GM12878 (cell line): ENCODE data around the gene CRTC2. TPM values are rescaled to one million over a fixed set of nuclear protein-coding genes. Genes with fewer than 3 reads are reported as not detected.

Experiments
- ATAC-seq: fragments of 200-7000 bp; cut with Tn5 transposase; 3 replicates; pipeline ENCODE4 v1.9.1; 2020; ENCODE audit warnings: mild to moderate bottlenecking, moderate library complexity
- BruUV-seq: library from RNA; stranded (reverse); fragments of 400-500 nt; replicated peaks from 2 replicates; lab custom pipeline; 2021; lab: Mats Ljungman, UMichigan
- CTCF ChIA-PET: fragments of 300-600 bp; sonication (Branson Sonifier 250); formaldehyde crosslinking; extraction: SDS; loops from one replicate; lab custom pipeline; 2021; ENCODE audit warnings: inconsistent platforms; lab: Yijun Ruan, JAX
- POLR2A ChIA-PET: fragments of 350-600 bp; formaldehyde crosslinking; extraction: SDS; loops from one replicate; lab custom pipeline; 2021; ENCODE audit warnings: inconsistent platforms; lab: Charles Lee
- RAD21 ChIA-PET: fragments of 300-600 bp; sonication (Branson Sonifier 250); formaldehyde crosslinking; loops from one replicate; lab custom pipeline; 2023; ENCODE audit warnings: antibody characterized with exemption; ENCODE audit not compliant: unreplicated experiment; lab: Charles Lee
- SMC1A ChIA-PET: fragments of 300-600 bp; sonication (Branson Sonifier 250); formaldehyde crosslinking; loops from one replicate; lab custom pipeline; 2023; ENCODE audit not compliant: unreplicated experiment, uncharacterized antibody; lab: Charles Lee
- DNase-seq: peaks from one replicate; pipeline ENCODE4 v3.0.0-alpha.2; 2011; ENCODE audit warnings: low read depth, low spot score
- FAIRE-seq: peaks from 3 replicates; lab custom pipeline; 2011; peaks lifted over from hg19 to GRCh38; lab: Jason Lieb, UNC
- H2AFZ ChIP-seq: 2 replicates; pipeline ENCODE4 v1.6.0; 2011; ENCODE audit warnings: low read depth, low read length, control low read depth; ENCODE audit not compliant: control insufficient read depth
- H3K27ac ChIP-seq: 2 replicates; pipeline ENCODE4 v1.5.1; 2011; ENCODE audit warnings: control low read depth; ENCODE audit not compliant: control insufficient read depth, insufficient read depth
- H3K27me3 ChIP-seq, 2 experiments: replicated peaks in 1 of 2; 2 replicates each; pipeline versions ENCODE4 v1.6.0 to v1.6.1; 2011; ENCODE audit warnings: low read length in 1 of 2; ENCODE audit not compliant: control insufficient read depth in 2 of 2, insufficient read depth in 2 of 2
- H3K36me3 ChIP-seq, 2 experiments: 2 replicates each; pipeline ENCODE4 v1.5.1; 2011; ENCODE audit warnings: low read length in 1 of 2; ENCODE audit not compliant: control insufficient read depth in 2 of 2, insufficient read depth in 2 of 2
- H3K4me1 ChIP-seq: 2 replicates; pipeline ENCODE4 v1.6.1; 2011; ENCODE audit warnings: mild to moderate bottlenecking, low read length, moderate library complexity, mixed read lengths; ENCODE audit not compliant: control insufficient read depth, insufficient read depth
- H3K4me2 ChIP-seq: 2 replicates; pipeline ENCODE4 v1.6.0; 2011; ENCODE audit warnings: control low read depth; ENCODE audit not compliant: control insufficient read depth, insufficient read depth
- H3K4me3 ChIP-seq: fragments of 200-600 bp; sonication (generic); 2 replicates; pipeline ENCODE4 v1.5.1; 2016
- H3K79me2 ChIP-seq: 2 replicates; pipeline ENCODE4 v1.6.0; 2011; ENCODE audit warnings: low read length; ENCODE audit not compliant: control insufficient read depth, insufficient read depth
- H3K9ac ChIP-seq: 2 replicates; pipeline ENCODE4 v1.8.0; 2011; ENCODE audit warnings: low read length, control low read depth, mixed read lengths; ENCODE audit not compliant: control insufficient read depth, insufficient read depth
- H3K9me3 ChIP-seq: replicated peaks from 3 replicates; pipeline ENCODE4 v1.5.1; 2011; ENCODE audit warnings: mild to moderate bottlenecking, low read length; ENCODE audit not compliant: control insufficient read depth, insufficient read depth
- H4K20me1 ChIP-seq: 2 replicates; pipeline ENCODE4 v1.6.0; 2011; ENCODE audit not compliant: control insufficient read depth, insufficient read depth
- CHD2 ChIP-seq: IDR thresholded peaks from 2 replicates; pipeline ENCODE4 v1.6.1; 2011; ENCODE audit warnings: low read depth, low read length, improper control_type of control experiment, borderline replicate concordance
- E2F4 ChIP-seq: IDR thresholded peaks from 2 replicates; pipeline ENCODE4 v1.6.1; 2012; ENCODE audit warnings: low read depth, low read length, improper control_type of control experiment
- EED ChIP-seq: sonication (generic); IDR thresholded peaks from 2 replicates; pipeline ENCODE4 v1.6.1; 2016; ENCODE audit warnings: antibody characterized with exemption, low read depth
- ETV6 ChIP-seq, 2 experiments: fragments of 450-650 bp in 1 of 2; IDR thresholded peaks in 1 of 2; conservative IDR thresholded peaks in 1 of 2; 2 replicates each; pipeline ENCODE4 v1.6.1; 2014; ENCODE audit warnings: antibody characterized with exemption in 1 of 2, borderline replicate concordance in 1 of 2, low read depth in 1 of 2, mild to moderate bottlenecking in 1 of 2, moderate library complexity in 1 of 2
- EZH2 ChIP-seq: IDR thresholded peaks from 2 replicates; pipeline ENCODE4 v1.6.1; 2012; ENCODE audit warnings: low read depth, mild to moderate bottlenecking, control low read depth, inconsistent platforms, low read length, borderline replicate concordance; ENCODE audit not compliant: control insufficient read depth
- HCFC1 ChIP-seq: fragments of 150-350 bp; IDR thresholded peaks from 2 replicates; pipeline ENCODE4 v1.6.1; 2014; ENCODE audit warnings: low read length
- NKRF ChIP-seq: fragments of 450-650 bp; conservative IDR thresholded peaks from 2 replicates; pipeline ENCODE4 v1.6.1; 2017; ENCODE audit warnings: mild to moderate bottlenecking, moderate library complexity
- PAX8 ChIP-seq: fragments of 450-650 bp; IDR thresholded peaks from 2 replicates; pipeline ENCODE4 v1.6.1; 2017; ENCODE audit warnings: mild to moderate bottlenecking, moderate library complexity
- POLR2AphosphoS5 ChIP-seq: IDR thresholded peaks from 2 replicates; pipeline ENCODE4 v1.6.1; 2011; ENCODE audit warnings: mild to moderate bottlenecking, low read length, inconsistent platforms
- SIX5 ChIP-seq: IDR thresholded peaks from 2 replicates; pipeline ENCODE4 v1.6.1; 2011; ENCODE audit warnings: mild to moderate bottlenecking, low read depth, low read length, moderate library complexity; ENCODE audit not compliant: severe bottlenecking
- SUPT20H ChIP-seq: IDR thresholded peaks from 2 replicates; pipeline ENCODE4 v1.6.1; 2011; ENCODE audit warnings: low read depth, mild to moderate bottlenecking, low read length, moderate library complexity, borderline replicate concordance; ENCODE audit not compliant: control insufficient read depth
- USF1 ChIP-seq: IDR thresholded peaks from 2 replicates; pipeline ENCODE4 v1.6.1; 2011; ENCODE audit warnings: borderline replicate concordance, low read depth, mild to moderate bottlenecking, moderate library complexity, mixed read lengths, low read length; ENCODE audit not compliant: insufficient read depth; ENCODE audit errors: extremely low read length
- WGBS: methylation state at CpG from one replicate; pipeline ENCODE4 v1.1.6; 2016; ENCODE audit warnings: low lambda C conversion rate; ENCODE audit not compliant: insufficient replicate concordance, insufficient coverage; ENCODE audit errors: missing lambda C conversion rate; 5-methylcytosine and 5-hydroxymethylcytosine counted together
- in situ Hi-C: fragments of 300-500 bp; cut with MboI; formaldehyde crosslinking; loops from 9 replicates; pipeline ENCODE4 v1.14.3; 2018; ENCODE audit warnings: mixed read lengths
- intact Hi-C: fragments of 100-400 bp; cut with micrococcal nuclease; formaldehyde crosslinking; loops from one replicate; pipeline ENCODE4 v1.14.2; 2022; ENCODE audit not compliant: unreplicated experiment
- polyA plus RNA-seq, 11 experiments: library from polyadenylated mRNA; depleted of rRNA in 4 of 11; unstranded in 6 of 11; stranded (reverse) in 5 of 11; fragments of >200 nt; fragmentation: Nextera tagmentation in 4 of 11; fragmentation: Illumina TruSeq in 1 of 11; extraction: Ambion mirVana in 4 of 11; extraction: Trizol in 1 of 11; gene quantifications; 1 replicate in 1 of 11; 2 replicates in 10 of 11; pipeline versions ENCODE4 v1.2.1 to v1.2.3, GENCODE V29; 2011 to 2016; ENCODE audit warnings: inconsistent platforms in 2 of 11, missing spikeins in 2 of 11, low read depth in 1 of 11
- total RNA-seq, 4 experiments: library from RNA; depleted of rRNA in 3 of 4; stranded (reverse); fragments of >200 nt in 3 of 4; fragmentation: Illumina TruSeq in 1 of 4; extraction: Trizol in 1 of 4; gene quantifications; 2 replicates each; pipeline versions ENCODE4 v1.2.1 to v1.2.3, GENCODE V29; 2013 to 2021

Gene CRTC2
- total and polyA plus RNA-seq, 10 of the 15 experiments (the other 5 are each of a cell fraction or from before 2014, with no cell fraction given) = 5.1 to 57.9 (median 32.7) TPM

GRCh38 chr1:153933955-153934354, 24.5 kb downstream of the CRTC2 start:
- FAIRE-seq (no peak), DNase-seq (no peak), ATAC-seq (no peak)
- 94% methylated on average over 9 of the region's 11 CpGs for WGBS
- TF ChIP-seq CHD2 (no peak), SIX5 (no peak)
- no peaks in the 10 kb centered on the region for H3K9me3 ChIP-seq
- H3K79me2 ChIP-seq = no peaks in the 10 kb centered on the region
- no peak overlapping the region for H3K9ac ChIP-seq
- CTCF ChIA-PET = no interaction called here
- POLR2A ChIA-PET = interaction anchor here (0.6 kb wide), 1 partner anchor 41 kb away, joined by 3 read pairs; no protein-coding TSS in a partner anchor
- H3K36me3 ChIP-seq = peaks cover 20 to 26% of the 10 kb centered on the region in 2 experiments; a peak in 3 of 4 replicates
- SMC1A ChIA-PET = no interaction called here
- H4K20me1 ChIP-seq = no peaks in the 10 kb centered on the region
- H2AFZ ChIP-seq = no peak overlapping the region
- in situ Hi-C loops = no loop called here
- no peaks in the 10 kb centered on the region for H3K27me3 ChIP-seq
- H3K27ac ChIP-seq = no peak overlapping the region
- no peak overlapping the region for H3K4me2 ChIP-seq
- RAD21 ChIA-PET = no interaction called here
- intact Hi-C loops = no loop called here
- no TSS peak for BruUV-seq
- H3K4me1 ChIP-seq = peaks cover 3% of the 10 kb centered on the region
- H3K4me3 ChIP-seq = no peak overlapping the region

- WGBS = 93% methylated on average over 11 of the region's 14 CpGs
- ATAC-seq (no peak), FAIRE-seq (no peak), DNase-seq (no peak)
- Histone ChIP-seq H3K4me3 (no peak overlapping the region), H2AFZ (no peak overlapping the region), H3K27ac (no peak overlapping the region), H3K79me2 (no peaks in the 10 kb centered on the region), H3K27me3 (no peaks in the 10 kb centered on the region), H4K20me1 (no peaks in the 10 kb centered on the region), H3K4me2 (no peak overlapping the region), H3K9me3 (no peaks in the 10 kb centered on the region), H3K9ac (no peak overlapping the region), H3K4me1 (peaks cover 8% of the 10 kb centered on the region), H3K36me3 (peaks cover 19 to 26% of the 10 kb centered on the region in 2 experiments; a peak in 3 of 4 replicates)
- RAD21 ChIA-PET = no interaction called here
- BruUV-seq = no TSS peak
- CTCF ChIA-PET = no interaction called here
- SMC1A ChIA-PET = no interaction called here
- intact Hi-C loops (no loop called here), in situ Hi-C loops (no loop called here)
- POLR2A ChIA-PET = no interaction called here
- TF ChIP-seq E2F4 (no peak), SUPT20H (no peak), EED (no peak), ETV6 (conservative IDR thresholded peaks at IDR 0.05 in 1 of 2, IDR thresholded peaks at IDR 0.05 in 1 of 2; ENCODE audit: borderline replicate concordance in 1 of 2, low read depth in 1 of 2) (no peak), HCFC1 (no peak), USF1 (no peak), PAX8 (no peak), POLR2AphosphoS5 (no peak), NKRF (no peak), EZH2 (no peak)
Measured at GRCh38 chr1:153933430-153933829, 25.0 kb downstream of the CRTC2 start.
